ENCODE results near the gene VGLL2.
A peak's percentile ranks its signal among the peaks of the same experiment; 100 is the strongest.

Gene VGLL2

GRCh38 chr6:117272891-117273290 is 7.5 kb downstream of the VGLL2 start:
- no peak for TF ChIP-seq Cebpa-rat (IDR thresholded peaks at IDR 0.05)
- peak overlapping the region; percentile 26 to 82 (median 60); a peak in 21 of 22 replicates for H3K4me2 ChIP-seq
- peak overlapping the region in 5 of 11 experiments; percentile 6 to 68 (median 47); a peak in 8 of 22 replicates for H3K27ac ChIP-seq
- peak overlapping the region in 2 of 10 experiments; percentile 6 to 15; a peak in 2 of 20 replicates for H3K4me3 ChIP-seq
- peaks cover 0 to 15% (median 13%) of the 10 kb centered on the region in 11 experiments; a peak in 20 of 22 replicates for H3K9me3 ChIP-seq (replicated peaks in 1 of 11)
- peak overlapping the region in 1 of 11 experiments; percentile 49; a peak in 1 of 22 replicates for H3K9ac ChIP-seq
- peaks cover 0 to 10% (median under 1%) of the 10 kb centered on the region in 11 experiments; a peak in 7 of 22 replicates for H3K27me3 ChIP-seq
- no peaks in the 10 kb centered on the region for H4K20me1 ChIP-seq
- H3K36me3 ChIP-seq: no peaks in the 10 kb centered on the region
- H3K4me1 ChIP-seq: peaks cover 8 to 26% (median 12%) of the 10 kb centered on the region in 10 experiments

DNA sequence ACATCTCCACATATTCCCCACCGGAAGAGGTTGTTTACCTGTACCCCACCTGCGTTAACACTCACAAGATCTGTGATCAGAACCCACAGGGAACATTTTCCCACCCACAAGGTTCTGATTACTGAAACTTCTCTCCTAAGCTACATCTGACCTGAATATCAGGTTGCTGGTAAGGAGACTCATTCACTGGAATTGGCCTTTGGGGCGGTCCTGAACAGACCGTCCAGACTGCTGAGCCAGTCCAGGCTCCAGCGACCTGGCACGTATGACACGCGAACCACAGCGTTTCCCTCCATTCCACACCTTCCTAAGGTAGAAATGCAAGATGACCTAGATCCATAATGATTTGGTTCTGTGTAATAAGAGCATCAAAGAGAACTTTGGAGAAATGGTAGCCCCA is 9.8 kb downstream of the VGLL2 start:
- TF ChIP-seq Cebpa-rat (IDR thresholded peaks at IDR 0.05): no peak
- no peak overlapping the region for H3K27ac ChIP-seq
- H3K9me3 ChIP-seq (replicated peaks in 1 of 11): peaks cover 0 to 10% (median 9%) of the 10 kb centered on the region in 11 experiments; a peak in 20 of 22 replicates
- H3K27me3 ChIP-seq: no peaks in the 10 kb centered on the region
- H3K4me1 ChIP-seq: peaks cover 8 to 26% (median 12%) of the 10 kb centered on the region in 10 experiments
- H3K4me2 ChIP-seq: no peak overlapping the region
- no peak overlapping the region for H3K4me3 ChIP-seq
- H3K9ac ChIP-seq: no peak overlapping the region
- H4K20me1 ChIP-seq: no peaks in the 10 kb centered on the region
- no peaks in the 10 kb centered on the region for H3K36me3 ChIP-seq

DNA sequence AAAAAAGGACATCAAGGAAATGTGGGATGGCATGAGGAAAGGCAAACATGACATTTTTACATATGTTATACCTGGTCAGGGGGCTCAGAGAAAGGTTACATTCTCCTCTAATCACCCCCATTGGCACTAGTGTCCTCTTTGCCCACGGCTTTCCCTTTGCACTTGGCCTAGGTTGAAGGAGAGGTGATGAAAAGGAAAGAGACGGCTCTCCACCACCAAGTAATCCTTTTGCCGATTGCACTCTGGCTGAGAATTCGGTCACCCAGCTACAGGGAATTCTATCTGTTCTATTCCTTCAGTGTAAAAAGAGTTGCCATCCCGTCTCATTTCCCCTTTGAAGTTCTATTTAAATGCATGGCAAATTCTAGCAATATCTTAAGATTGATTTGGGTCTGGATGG is 10.4 kb downstream of the VGLL2 start:
- Histone ChIP-seq H4K20me1 (no peaks in the 10 kb centered on the region), H3K4me1 (peaks cover 8 to 26% (median 12%) of the 10 kb centered on the region in 10 experiments), H3K9me3 (replicated peaks in 1 of 11) (peaks cover 0 to 5% (median 3%) of the 10 kb centered on the region in 11 experiments; a peak in 17 of 22 replicates), H3K36me3 (no peaks in the 10 kb centered on the region), H3K4me2 (no peak overlapping the region), H3K9ac (no peak overlapping the region), H3K27me3 (no peaks in the 10 kb centered on the region), H3K4me3 (no peak overlapping the region), H3K27ac (no peak overlapping the region)
- TF ChIP-seq Cebpa-rat (IDR thresholded peaks at IDR 0.05): no peak

GRCh38 chr6:117276778-117277316 is 11.5 kb downstream of the VGLL2 start:
- no peak for TF ChIP-seq Cebpa-rat (IDR thresholded peaks at IDR 0.05)
- Histone ChIP-seq H3K36me3 (no peaks in the 10 kb centered on the region), H3K4me3 (no peak overlapping the region), H4K20me1 (no peaks in the 10 kb centered on the region), H3K4me2 (no peak overlapping the region), H3K27ac (no peak overlapping the region), H3K27me3 (no peaks in the 10 kb centered on the region), H3K9ac (no peak overlapping the region), H3K9me3 (replicated peaks in 1 of 11) (no peaks in the 10 kb centered on the region), H3K4me1 (peaks cover 8 to 19% (median 12%) of the 10 kb centered on the region in 10 experiments)

- no peak for TF ChIP-seq Cebpa-rat (IDR thresholded peaks at IDR 0.05)
- Histone ChIP-seq H3K9me3 (replicated peaks in 1 of 11) (peaks cover 0 to 5% (median 0%) of the 10 kb centered on the region in 11 experiments; a peak in 1 of 22 replicates), H3K9ac (no peak overlapping the region), H3K4me3 (no peak overlapping the region), H4K20me1 (no peaks in the 10 kb centered on the region), H3K4me2 (no peak overlapping the region), H3K27me3 (no peaks in the 10 kb centered on the region), H3K27ac (no peak overlapping the region), H3K36me3 (no peaks in the 10 kb centered on the region), H3K4me1 (no peaks in the 10 kb centered on the region)
Observed at GRCh38 chr6:117280922-117281321, 15.6 kb downstream of the VGLL2 start.

GRCh38 chr6:117288083-117288715 is 22.8 kb downstream of the VGLL2 start:
- Histone ChIP-seq H3K4me2 (no peak overlapping the region), H3K27me3 (no peaks in the 10 kb centered on the region)
- no peak for TF ChIP-seq Cebpa-rat (IDR thresholded peaks at IDR 0.05)

DNA sequence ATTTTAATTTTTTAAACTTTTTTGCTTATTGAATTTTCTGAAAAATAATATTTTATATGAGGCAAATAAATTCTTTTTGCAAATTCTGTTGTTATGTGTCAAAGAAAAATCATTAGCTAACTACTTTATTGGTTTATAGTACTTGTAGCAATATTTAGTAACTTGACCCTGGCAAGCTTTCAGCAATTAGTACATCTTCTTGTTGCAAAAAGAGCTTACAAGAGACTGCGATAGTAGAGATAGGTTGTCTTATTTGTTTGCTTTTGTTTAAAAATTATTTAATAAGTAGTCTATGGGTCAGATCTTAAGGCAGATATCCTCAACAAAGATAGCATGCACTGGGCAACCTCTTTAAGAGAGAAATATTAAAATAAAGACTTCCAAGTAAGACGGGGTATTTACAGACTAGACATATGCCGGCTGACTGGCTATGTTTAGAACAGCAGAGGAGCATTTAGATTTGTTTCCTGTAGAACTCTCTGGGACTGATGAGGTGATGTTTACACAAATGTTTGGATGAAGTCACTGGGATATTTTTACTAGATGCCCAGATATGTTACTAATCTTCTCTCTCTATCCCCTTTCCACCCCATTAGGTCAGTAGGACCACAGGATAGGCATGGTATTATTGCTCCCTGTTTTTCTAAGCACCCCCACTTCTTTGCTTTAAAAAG is 25.0 kb downstream of the VGLL2 start:
- Histone ChIP-seq H3K4me1 (no peaks in the 10 kb centered on the region), H3K4me3 (no peak overlapping the region), H3K27me3 (no peaks in the 10 kb centered on the region), H4K20me1 (no peaks in the 10 kb centered on the region), H3K9ac (no peak overlapping the region), H3K27ac (no peak overlapping the region), H3K36me3 (no peaks in the 10 kb centered on the region), H3K9me3 (replicated peaks in 1 of 11) (no peaks in the 10 kb centered on the region), H3K4me2 (no peak overlapping the region)
- TF ChIP-seq Cebpa-rat (IDR thresholded peaks at IDR 0.05): no peak

More at GRCh38 chr6:117288083-117288715, 22.8 kb downstream of the VGLL2 start:
- H4K20me1 ChIP-seq: no peaks in the 10 kb centered on the region
- H3K36me3 ChIP-seq: no peaks in the 10 kb centered on the region
- no peak overlapping the region for H3K9ac ChIP-seq
- H3K9me3 ChIP-seq (replicated peaks in 1 of 11): no peaks in the 10 kb centered on the region
- no peak overlapping the region for H3K27ac ChIP-seq
- H3K4me1 ChIP-seq: no peaks in the 10 kb centered on the region
- no peak overlapping the region for H3K4me3 ChIP-seq

DNA sequence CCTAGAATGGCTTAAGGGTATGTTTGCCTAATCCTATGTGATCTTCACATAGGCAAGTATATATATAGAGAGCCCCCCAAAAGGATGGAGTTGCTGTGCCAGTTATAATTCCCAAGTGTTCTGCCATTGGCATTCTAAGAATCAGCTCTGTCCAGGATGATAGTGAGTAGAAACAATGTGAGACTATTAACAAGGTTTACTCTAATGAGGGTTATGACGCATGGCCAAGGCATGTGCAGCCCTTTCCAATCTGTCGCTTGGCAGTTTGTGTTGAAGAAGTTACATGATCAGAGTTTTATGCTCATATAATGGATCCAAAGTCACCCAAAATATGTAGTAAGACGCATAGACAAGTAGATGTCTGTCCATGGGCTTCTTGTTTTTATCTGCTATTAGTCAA is 33.6 kb downstream of the VGLL2 start:
- H3K27ac ChIP-seq: no peak overlapping the region
- no peaks in the 10 kb centered on the region for H3K27me3 ChIP-seq
- H3K36me3 ChIP-seq: no peaks in the 10 kb centered on the region
- no peak overlapping the region for H3K4me3 ChIP-seq
- no peak overlapping the region for H3K9ac ChIP-seq
- H3K9me3 ChIP-seq (replicated peaks in 1 of 11): no peaks in the 10 kb centered on the region
- no peaks in the 10 kb centered on the region for H4K20me1 ChIP-seq
- no peaks in the 10 kb centered on the region for H3K4me1 ChIP-seq
- no peak for TF ChIP-seq Cebpa-rat (IDR thresholded peaks at IDR 0.05)
- no peak overlapping the region for H3K4me2 ChIP-seq

DNA sequence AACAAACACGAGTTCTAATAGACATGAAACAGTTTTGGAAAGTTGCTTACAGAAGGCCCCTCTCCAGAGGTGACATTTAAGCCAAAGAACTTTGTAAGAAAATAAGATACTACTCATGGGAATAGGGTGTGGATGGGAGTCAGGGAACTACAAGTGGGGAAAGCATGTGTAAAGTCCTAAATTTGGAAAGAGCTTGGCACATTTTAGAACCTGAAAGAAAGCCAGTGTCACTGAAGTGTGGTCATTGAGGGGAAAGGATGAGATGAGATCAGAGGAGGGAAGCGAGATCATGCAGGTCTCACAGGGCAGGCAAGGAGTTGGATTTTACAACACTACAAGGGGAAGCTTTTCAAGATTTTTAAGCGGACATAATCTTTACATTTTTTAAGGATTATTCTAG is 38.0 kb downstream of the VGLL2 start:
- Histone ChIP-seq H3K9ac (no peak overlapping the region), H3K36me3 (no peaks in the 10 kb centered on the region), H3K27me3 (no peaks in the 10 kb centered on the region), H3K4me3 (no peak overlapping the region), H3K4me2 (no peak overlapping the region), H4K20me1 (no peaks in the 10 kb centered on the region), H3K9me3 (replicated peaks in 1 of 11) (no peaks in the 10 kb centered on the region), H3K4me1 (no peaks in the 10 kb centered on the region), H3K27ac (no peak overlapping the region)
- TF ChIP-seq Cebpa-rat (IDR thresholded peaks at IDR 0.05): no peak
